ENCODE results near the gene CARD11.

- no peak for TF ChIP-seq NFYC (CRISPR knock-in tag; IDR thresholded peaks at IDR 0.05)
- no peak for TF ChIP-seq POLR2A (IDR thresholded peaks at IDR 0.05; ENCODE audit: insufficient read depth in 1 of 2, low read depth in 2 of 2, low read length in 2 of 2)
- TF ChIP-seq NFYB (CRISPR knock-in tag; IDR thresholded peaks at IDR 0.05), result no peak
- TF ChIP-seq ZNF253 (CRISPR knock-in tag; IDR thresholded peaks at IDR 0.05; ENCODE audit: borderline replicate concordance), result no peak
- TF ChIP-seq ISL2 (CRISPR knock-in tag; IDR thresholded peaks at IDR 0.05), result no peak
- TF ChIP-seq RAD21 (CRISPR knock-in tag; IDR thresholded peaks at IDR 0.05), result no peak
- TF ChIP-seq CTCF (CRISPR knock-in tag; IDR thresholded peaks at IDR 0.05), result no peak
- TF ChIP-seq ZNF720 (CRISPR knock-in tag; IDR thresholded peaks at IDR 0.05), result no peak
- no peak for TF ChIP-seq CEBPB (IDR thresholded peaks at IDR 0.05; ENCODE audit: borderline replicate concordance, low read depth, low read length)
- no peak for TF ChIP-seq HMGXB4 (CRISPR knock-in tag; IDR thresholded peaks at IDR 0.05; ENCODE audit: borderline replicate concordance in 1 of 2, low read depth in 1 of 2)
These were observed 103.2 kb downstream of the CARD11 start for GRCh38 chr7:2940466-2940865.
